Effector memory CD8-positive, alpha-beta T cell (primary cell): ENCODE results near the gene ARHGAP1.
"Not testable (repeated sequence)": the region's sequence is repeated elsewhere in the genome, so short reads cannot be mapped to it uniquely, and the experiment has no call there.

Experiments used
- ATAC-seq: fragments of 150-1000 bp; cut with Tn5 transposase; replicated peaks from 2 replicates; pipeline ENCODE4 v1.10.0; 2021; ENCODE audit warnings: mild to moderate bottlenecking, moderate library complexity
- DNase-seq, 3 experiments: peaks; one replicate each; pipeline ENCODE4 v3.0.0; 2021
- H3K27ac Mint-ChIP-seq, 2 donors: one replicate each; pipeline ENCODE4 v1.8.0; 2022; ENCODE audit warnings: mild to moderate bottlenecking in 2 of 2, mixed read lengths in 2 of 2, moderate library complexity in 2 of 2
- H3K27me3 Mint-ChIP-seq, 2 donors: one replicate each; pipeline ENCODE4 v1.8.0; 2022; ENCODE audit warnings: mixed read lengths in 2 of 2
- H3K36me3 Mint-ChIP-seq: one replicate; pipeline ENCODE4 v1.8.0; 2022; ENCODE audit warnings: mild to moderate bottlenecking, moderate library complexity, mixed read lengths; ENCODE audit not compliant: insufficient read depth
- H3K4me1 Mint-ChIP-seq, 2 donors: one replicate each; pipeline ENCODE4 v1.8.0; 2022; ENCODE audit warnings: low read depth in 2 of 2, mixed read lengths in 2 of 2
- H3K4me3 Mint-ChIP-seq, 2 donors: one replicate each; pipeline ENCODE4 v1.8.0; 2022; ENCODE audit warnings: mild to moderate bottlenecking in 2 of 2, mixed read lengths in 2 of 2, moderate library complexity in 2 of 2
- H3K9me3 Mint-ChIP-seq, 2 donors: one replicate each; pipeline ENCODE4 v1.8.0; 2022; ENCODE audit warnings: mixed read lengths in 2 of 2

ARHGAP1 gene

GRCh38 chr11:46679241-46680163, 20.9 kb downstream of the ARHGAP1 start:
- DNase-seq (no peak), ATAC-seq (no peak)
- Mint-ChIP-seq H3K27ac (no peak overlapping the region), H3K27me3 (no peaks in the 10 kb centered on the region), H3K9me3 (no peaks in the 10 kb centered on the region), H3K4me3 (no peak overlapping the region), H3K4me1 (peaks cover 12 to 24% of the 10 kb centered on the region in 2 donors), H3K36me3 (peaks cover 51% of the 10 kb centered on the region)

DNA sequence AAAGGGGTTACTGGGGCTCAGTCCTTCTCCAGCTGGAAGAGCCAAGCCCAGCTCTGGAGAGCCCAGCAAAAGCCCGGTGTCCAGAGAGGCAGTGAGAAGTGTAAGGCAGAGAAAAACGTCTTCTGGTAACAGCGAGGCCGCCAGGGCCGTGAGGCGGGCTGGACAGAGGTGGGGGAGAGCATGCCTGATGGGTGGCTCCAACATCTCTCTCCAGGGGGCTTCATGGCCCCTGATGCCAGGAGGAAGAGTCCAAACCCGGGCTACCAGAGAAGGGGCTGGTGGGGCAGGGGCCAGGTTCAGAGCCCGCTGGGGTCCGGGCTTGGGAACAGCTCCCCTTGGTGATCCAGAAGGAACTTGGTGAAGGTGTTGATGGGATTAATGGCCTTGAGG, 21.7 kb downstream of the ARHGAP1 start:
- H3K9me3 Mint-ChIP-seq: no peaks in the 10 kb centered on the region
- ATAC-seq (no peak), DNase-seq (no peak)
- H3K27ac Mint-ChIP-seq: peak overlapping the region in 1 of 2 donors; percentile 17
- H3K4me3 Mint-ChIP-seq: no peak overlapping the region
- peaks cover 13 to 27% of the 10 kb centered on the region in 2 donors for H3K4me1 Mint-ChIP-seq
- H3K27me3 Mint-ChIP-seq: no peaks in the 10 kb centered on the region
- peaks cover 46% of the 10 kb centered on the region for H3K36me3 Mint-ChIP-seq

DNA sequence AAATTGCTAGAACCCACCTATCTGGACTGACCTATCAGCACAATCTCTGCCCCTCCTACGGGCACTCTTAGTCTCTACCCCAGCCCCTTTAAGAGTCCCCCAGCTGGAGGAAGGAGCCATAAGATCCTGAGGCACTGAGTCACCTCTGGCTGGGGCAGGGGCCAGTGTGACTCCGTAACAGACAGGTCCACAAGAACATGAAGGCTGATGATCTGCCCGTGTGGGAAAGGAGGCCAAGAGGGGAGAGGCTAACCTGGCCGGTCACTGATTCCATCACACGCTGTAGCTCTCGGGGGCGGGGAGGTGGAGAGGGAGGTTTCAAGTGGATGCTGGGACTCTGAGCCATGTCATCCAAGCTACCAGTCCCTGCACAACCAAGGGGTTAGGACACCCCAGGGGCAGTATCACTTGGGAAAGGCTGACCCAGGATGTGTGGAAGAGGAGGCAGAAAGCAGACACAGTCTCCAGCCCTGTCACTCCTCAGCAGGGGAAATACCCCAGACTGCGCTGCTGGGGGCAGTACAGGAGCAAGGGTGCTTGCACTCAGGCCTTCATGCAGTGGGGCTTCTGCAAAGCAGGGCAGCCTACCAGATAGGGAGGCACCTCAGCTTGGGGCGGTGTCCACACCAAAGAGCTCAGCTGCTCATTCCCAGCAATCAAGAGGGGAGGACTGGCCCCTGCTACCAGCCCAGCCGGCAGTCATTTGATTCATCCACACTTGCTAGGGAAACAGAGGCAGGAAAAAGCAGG, 22.3 kb downstream of the ARHGAP1 start:
- Mint-ChIP-seq H3K27ac (peak overlapping the region in 1 of 2 donors; percentile 17), H3K9me3 (no peaks in the 10 kb centered on the region), H3K36me3 (peaks cover 49% of the 10 kb centered on the region), H3K27me3 (no peaks in the 10 kb centered on the region), H3K4me1 (peaks cover 13 to 30% of the 10 kb centered on the region in 2 donors), H3K4me3 (no peak overlapping the region)
- ATAC-seq: no peak
- no peak for DNase-seq

GRCh38 chr11:46677169-46677568, 23.2 kb downstream of the ARHGAP1 start:
- peaks cover 20 to 38% of the 10 kb centered on the region in 2 donors for H3K4me1 Mint-ChIP-seq
- peak overlapping the region; percentile 78 to 87 for H3K27ac Mint-ChIP-seq
- H3K27me3 Mint-ChIP-seq: no peaks in the 10 kb centered on the region
- no peak for DNase-seq
- H3K4me3 Mint-ChIP-seq: no peak overlapping the region
- H3K36me3 Mint-ChIP-seq: peaks cover 51% of the 10 kb centered on the region
- no peak for ATAC-seq
- H3K9me3 Mint-ChIP-seq: no peaks in the 10 kb centered on the region

GRCh38 chr11:46676436-46677158, 23.8 kb downstream of the ARHGAP1 start:
- no peaks in the 10 kb centered on the region for H3K9me3 Mint-ChIP-seq
- H3K4me3 Mint-ChIP-seq: no peak overlapping the region
- ATAC-seq (no peak), DNase-seq (no peak)
- peak overlapping the region; percentile 78 to 87 for H3K27ac Mint-ChIP-seq
- H3K27me3 Mint-ChIP-seq: no peaks in the 10 kb centered on the region
- peaks cover 51% of the 10 kb centered on the region for H3K36me3 Mint-ChIP-seq
- H3K4me1 Mint-ChIP-seq: peaks cover 25 to 43% of the 10 kb centered on the region in 2 donors

DNA sequence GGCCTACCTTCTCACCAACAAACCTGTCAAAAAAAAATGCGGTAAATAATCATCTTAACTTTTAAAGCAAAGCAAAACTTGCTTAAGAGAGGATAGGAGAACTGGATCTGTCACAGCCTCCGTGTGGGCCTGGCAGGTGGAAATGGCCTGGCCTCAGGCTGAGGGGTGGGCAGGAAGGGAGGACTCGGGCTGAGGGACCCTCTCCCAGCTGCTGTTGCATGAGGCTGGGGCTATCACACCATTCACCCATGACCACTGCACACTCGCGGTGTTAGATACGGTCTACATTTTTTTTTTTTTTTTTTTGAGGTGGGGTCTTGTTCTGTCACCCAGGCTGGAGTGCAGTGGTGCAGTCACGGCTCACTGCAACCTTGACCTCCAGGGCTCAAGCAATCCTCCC, 24.5 kb downstream of the ARHGAP1 start:
- no peaks in the 10 kb centered on the region for H3K27me3 Mint-ChIP-seq
- DNase-seq (no peak), ATAC-seq (no peak)
- no peaks in the 10 kb centered on the region for H3K9me3 Mint-ChIP-seq
- H3K36me3 Mint-ChIP-seq: peaks cover 52% of the 10 kb centered on the region
- H3K4me1 Mint-ChIP-seq: peaks cover 30 to 49% of the 10 kb centered on the region in 2 donors
- H3K4me3 Mint-ChIP-seq: no peak overlapping the region
- H3K27ac Mint-ChIP-seq: peak overlapping the region; percentile 87 to 91

DNA sequence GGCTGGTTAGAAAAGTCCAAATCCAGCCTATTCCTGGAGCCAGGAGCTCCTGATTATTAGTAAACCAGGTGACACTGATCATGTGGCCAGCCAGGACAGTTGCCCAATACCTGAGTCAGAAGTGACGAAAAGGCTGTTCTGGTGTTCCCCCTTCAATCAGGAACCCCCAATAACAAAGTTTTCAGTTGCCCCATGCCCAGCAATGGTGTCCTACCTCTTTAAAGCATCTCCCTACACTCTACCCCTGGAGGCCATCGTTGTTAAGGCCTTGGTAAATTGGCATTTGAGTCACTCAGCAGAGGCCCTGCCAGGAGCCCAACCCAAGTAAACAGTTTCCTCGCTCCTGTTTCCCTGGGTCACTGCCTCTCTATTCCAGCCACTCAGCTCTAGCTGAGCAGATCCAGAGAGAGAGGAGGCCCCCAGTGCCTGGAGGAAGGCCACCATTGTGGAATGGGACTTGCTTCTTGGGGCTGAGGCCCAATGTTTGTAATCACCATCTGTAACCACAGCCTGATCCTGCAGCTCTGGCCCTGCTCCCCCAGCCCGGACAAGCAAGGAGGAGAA, 25.0 kb downstream of the ARHGAP1 start:
- H3K4me3 Mint-ChIP-seq: no peak overlapping the region
- no peaks in the 10 kb centered on the region for H3K27me3 Mint-ChIP-seq
- H3K9me3 Mint-ChIP-seq: no peaks in the 10 kb centered on the region
- ATAC-seq (no peak), DNase-seq (no peak)
- H3K4me1 Mint-ChIP-seq: peaks cover 32 to 51% of the 10 kb centered on the region in 2 donors
- H3K27ac Mint-ChIP-seq: peak overlapping the region; percentile 87 to 91
- peaks cover 48% of the 10 kb centered on the region for H3K36me3 Mint-ChIP-seq

DNA sequence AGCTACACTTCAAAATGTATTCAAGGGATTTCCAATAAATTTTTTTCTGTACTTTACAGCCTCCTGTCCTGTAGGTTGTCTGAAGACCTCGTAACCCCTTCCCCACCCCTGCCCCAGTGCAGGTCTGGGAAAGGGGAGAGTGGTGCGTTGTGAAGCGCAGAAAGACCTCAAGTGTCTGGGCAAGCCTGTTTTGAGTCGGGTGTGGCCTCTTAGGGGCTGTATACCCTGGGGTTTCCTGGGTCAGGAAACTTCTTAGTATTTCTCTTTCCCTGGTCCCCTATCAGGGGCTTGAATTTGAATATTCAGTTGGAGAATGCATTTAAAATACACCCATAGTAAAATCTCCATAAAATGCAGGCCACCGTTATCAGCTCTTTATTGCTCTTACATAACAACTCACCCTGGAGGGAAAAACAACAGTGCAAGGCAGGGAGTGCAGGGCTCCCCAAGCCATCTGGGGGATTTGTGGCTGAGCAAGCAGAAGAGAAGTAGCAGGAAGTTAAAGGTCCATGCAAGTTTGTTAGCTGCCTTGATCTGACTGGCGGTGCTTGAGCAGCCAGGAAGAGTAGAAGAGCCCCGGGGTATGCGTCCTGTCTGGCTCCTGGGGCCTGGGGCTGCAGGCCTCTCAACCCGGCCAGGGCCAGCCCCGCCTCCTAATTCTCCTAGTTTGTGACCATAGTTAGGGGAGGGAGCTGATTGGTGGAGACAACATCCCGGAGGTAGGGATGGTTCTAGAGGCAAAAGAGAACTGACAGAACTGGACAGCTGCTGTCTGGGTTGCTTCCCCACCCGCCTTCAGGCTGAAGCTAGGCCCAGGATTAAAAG, 25.7 kb downstream of the ARHGAP1 start:
- Mint-ChIP-seq H3K4me1 (peaks cover 37 to 56% of the 10 kb centered on the region in 2 donors), H3K27me3 (no peaks in the 10 kb centered on the region), H3K36me3 (peaks cover 46% of the 10 kb centered on the region), H3K27ac (peak overlapping the region; percentile 87 to 91), H3K4me3 (peak overlapping the region; percentile 46 to 51), H3K9me3 (no peaks in the 10 kb centered on the region)
- ATAC-seq: no peak
- DNase-seq: no peak

GRCh38 chr11:46673713-46674462, 26.5 kb downstream of the ARHGAP1 start:
- Mint-ChIP-seq H3K4me1 (peaks cover 42 to 61% of the 10 kb centered on the region in 2 donors), H3K27me3 (no peaks in the 10 kb centered on the region), H3K27ac (peak overlapping the region; percentile 91 to 97), H3K4me3 (no peak overlapping the region), H3K36me3 (peaks cover 41% of the 10 kb centered on the region), H3K9me3 (no peaks in the 10 kb centered on the region)
- ATAC-seq: no peak
- no peak for DNase-seq

- Mint-ChIP-seq H3K4me1 (peaks cover 42 to 53% of the 10 kb centered on the region in 2 donors), H3K4me3 (peak overlapping the region; percentile 58 to 82)
These were observed 28.0 kb downstream of the ARHGAP1 start for GRCh38 chr11:46672381-46672839.

GRCh38 chr11:46671958-46672315, 28.5 kb downstream of the ARHGAP1 start:
- Mint-ChIP-seq H3K4me3 (peak overlapping the region; percentile 58 to 82), H3K27ac (peak overlapping the region; percentile 91 to 97), H3K36me3 (peaks cover 29% of the 10 kb centered on the region), H3K9me3 (no peaks in the 10 kb centered on the region), H3K4me1 (peaks cover 37 to 49% of the 10 kb centered on the region in 2 donors), H3K27me3 (no peaks in the 10 kb centered on the region)
- no peak for DNase-seq
- no peak for ATAC-seq

More at GRCh38 chr11:46672381-46672839, 28.0 kb downstream of the ARHGAP1 start:
- peak overlapping the region; percentile 91 to 97 for H3K27ac Mint-ChIP-seq
- ATAC-seq (no peak), DNase-seq (no peak)
- peaks cover 30% of the 10 kb centered on the region for H3K36me3 Mint-ChIP-seq
- no peaks in the 10 kb centered on the region for H3K9me3 Mint-ChIP-seq
- no peaks in the 10 kb centered on the region for H3K27me3 Mint-ChIP-seq

- H3K27ac Mint-ChIP-seq: peak overlapping the region; percentile 91 to 97
- not testable (repeated sequence) for DNase-seq, H3K9me3 Mint-ChIP-seq, ATAC-seq, H3K27me3 Mint-ChIP-seq
- H3K4me3 Mint-ChIP-seq: peak overlapping the region; percentile 58 to 82
- peaks cover 38% of the 10 kb centered on the region for H3K36me3 Mint-ChIP-seq
- H3K4me1 Mint-ChIP-seq: peaks cover 36 to 43% of the 10 kb centered on the region in 2 donors
These were observed 29.9 kb downstream of the ARHGAP1 start for GRCh38 chr11:46670521-46670920.
